Esophagus squamous epithelium (tissue), 4 donors: ENCODE results near the gene TUBG2.

Source experiments
- POLR2A ChIP-seq, 4 donors: fragments of 450-650 bp; IDR thresholded peaks; one replicate each; pipeline ENCODE4 v1.6.1; 2017; ENCODE audit warnings: antibody characterized with exemption in 4 of 4, mild to moderate bottlenecking in 4 of 4, moderate library complexity in 3 of 4
- TF ChIP-seq, protein P1 (sequence below), 6 experiments: fragments of 450-650 bp in 4 of 6; fragments of 200-600 bp in 2 of 6; sonication (generic) in 2 of 6; IDR thresholded peaks; one replicate each; pipeline ENCODE4 v1.5.1; 2016 to 2019; ENCODE audit warnings: antibody characterized with exemption in 6 of 6, mild to moderate bottlenecking in 4 of 6, moderate library complexity in 4 of 6

DNA sequence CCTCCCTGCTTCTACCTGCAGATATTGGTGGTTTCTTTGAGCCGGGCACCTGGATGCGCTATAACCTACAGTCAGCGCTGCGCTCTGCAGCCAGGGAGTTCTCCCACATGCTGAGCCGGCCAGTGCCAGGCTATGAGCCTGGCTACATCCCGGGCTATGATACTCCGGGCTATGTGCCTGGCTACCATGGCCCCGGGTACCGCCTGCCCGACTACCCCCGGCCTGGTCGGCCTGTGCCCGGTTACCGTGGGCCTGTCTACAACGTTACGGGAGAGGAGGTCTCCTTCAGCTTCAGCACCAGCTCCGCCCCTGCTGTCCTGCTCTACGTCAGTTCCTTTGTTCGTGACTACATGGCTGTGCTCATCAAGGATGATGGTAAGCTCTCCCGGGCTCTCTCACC, 36.4 kb downstream of the TUBG2 start:
- no peak for TF ChIP-seq POLR2A (IDR thresholded peaks at IDR 0.05)
- TF ChIP-seq, protein P1, sequence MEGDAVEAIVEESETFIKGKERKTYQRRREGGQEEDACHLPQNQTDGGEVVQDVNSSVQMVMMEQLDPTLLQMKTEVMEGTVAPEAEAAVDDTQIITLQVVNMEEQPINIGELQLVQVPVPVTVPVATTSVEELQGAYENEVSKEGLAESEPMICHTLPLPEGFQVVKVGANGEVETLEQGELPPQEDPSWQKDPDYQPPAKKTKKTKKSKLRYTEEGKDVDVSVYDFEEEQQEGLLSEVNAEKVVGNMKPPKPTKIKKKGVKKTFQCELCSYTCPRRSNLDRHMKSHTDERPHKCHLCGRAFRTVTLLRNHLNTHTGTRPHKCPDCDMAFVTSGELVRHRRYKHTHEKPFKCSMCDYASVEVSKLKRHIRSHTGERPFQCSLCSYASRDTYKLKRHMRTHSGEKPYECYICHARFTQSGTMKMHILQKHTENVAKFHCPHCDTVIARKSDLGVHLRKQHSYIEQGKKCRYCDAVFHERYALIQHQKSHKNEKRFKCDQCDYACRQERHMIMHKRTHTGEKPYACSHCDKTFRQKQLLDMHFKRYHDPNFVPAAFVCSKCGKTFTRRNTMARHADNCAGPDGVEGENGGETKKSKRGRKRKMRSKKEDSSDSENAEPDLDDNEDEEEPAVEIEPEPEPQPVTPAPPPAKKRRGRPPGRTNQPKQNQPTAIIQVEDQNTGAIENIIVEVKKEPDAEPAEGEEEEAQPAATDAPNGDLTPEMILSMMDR (IDR thresholded peaks at IDR 0.05), result no peak
